HUES6 (cell line): Measurements from ENCODE around the gene ATXN1.

ENCODE experiments used
- H3K27ac ChIP-seq: 2 replicates; pipeline ENCODE4 v1.7.0; 2013; ENCODE audit warnings: low read depth, mild to moderate bottlenecking, low read length, inconsistent platforms
- H3K27me3 ChIP-seq: 2 replicates; pipeline ENCODE4 v1.6.1; 2013; ENCODE audit warnings: low read length; ENCODE audit not compliant: control insufficient read depth, insufficient read depth
- H3K36me3 ChIP-seq: 2 replicates; pipeline ENCODE4 v1.6.1; 2013; ENCODE audit warnings: low read length; ENCODE audit not compliant: control insufficient read depth, insufficient read depth
- H3K4me1 ChIP-seq: 2 replicates; pipeline ENCODE4 v1.6.1; 2013; ENCODE audit warnings: low read length; ENCODE audit not compliant: control insufficient read depth, insufficient read depth
- H3K4me3 ChIP-seq: 2 replicates; pipeline ENCODE4 v1.5.1; 2013; ENCODE audit warnings: low read depth, low read length
- H3K9ac ChIP-seq: one replicate; pipeline ENCODE4 v1.6.1; 2013; ENCODE audit warnings: mild to moderate bottlenecking, low read length
- H3K9me3 ChIP-seq: 2 replicates; pipeline ENCODE4 v1.6.1; 2013; ENCODE audit warnings: low read depth, low read length; ENCODE audit not compliant: control insufficient read depth, insufficient read depth

Gene ATXN1

DNA sequence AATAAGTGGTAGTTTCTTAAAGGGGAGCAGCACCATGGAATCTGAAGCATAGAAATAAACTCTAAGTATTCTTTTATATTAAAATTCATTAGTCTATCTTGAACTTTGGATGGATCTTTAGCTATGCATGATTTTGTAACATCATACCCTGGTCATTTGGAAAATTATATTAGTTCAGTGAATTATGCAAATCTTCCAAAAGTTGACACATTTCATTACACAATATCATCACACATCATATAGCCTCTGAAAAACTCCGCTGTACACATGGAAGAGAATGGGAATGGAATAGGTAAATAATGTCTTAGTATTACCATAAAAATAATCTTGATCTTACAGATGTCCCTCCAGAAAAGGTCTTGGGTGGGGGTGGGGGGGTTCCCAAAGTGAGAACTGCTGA, 96.1 kb downstream of the ATXN1 start:
- Histone ChIP-seq H3K9me3 (peaks cover 11% of the 10 kb centered on the region), H3K36me3 (no peaks in the 10 kb centered on the region), H3K9ac (no peak overlapping the region), H3K4me1 (0 out of 2 replicates have a peak, but pooled peaks cover 4% of the 10 kb centered on the region), H3K27ac (no peak overlapping the region), H3K27me3 (no peaks in the 10 kb centered on the region), H3K4me3 (no peak overlapping the region)

DNA sequence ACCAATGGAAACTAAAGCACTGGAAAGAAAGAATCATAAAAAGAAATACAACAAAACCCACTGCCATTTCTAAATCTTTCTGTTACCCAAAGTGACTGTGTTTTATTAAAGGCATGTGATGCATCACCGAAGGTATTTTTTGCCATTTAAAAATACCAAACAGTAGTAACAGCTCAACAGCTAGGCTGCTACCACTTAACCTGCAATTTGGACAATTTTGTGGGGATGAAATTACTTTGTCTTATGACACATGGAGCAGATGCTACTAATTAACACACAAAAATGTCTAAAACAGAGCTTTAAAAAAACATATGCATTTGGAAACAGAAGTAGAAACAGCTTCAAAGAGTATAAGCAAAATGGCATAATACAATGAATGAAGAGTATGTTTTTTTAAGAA, 97.4 kb downstream of the ATXN1 start:
- no peak overlapping the region for H3K9ac ChIP-seq
- no peak overlapping the region for H3K27ac ChIP-seq
- peaks cover 11% of the 10 kb centered on the region for H3K9me3 ChIP-seq
- H3K4me1 ChIP-seq, result no peaks in the 10 kb centered on the region; the same call in 1 of the 2 replicates
- H3K4me3 ChIP-seq, result no peak overlapping the region
- no peaks in the 10 kb centered on the region for H3K36me3 ChIP-seq
- no peaks in the 10 kb centered on the region for H3K27me3 ChIP-seq

DNA sequence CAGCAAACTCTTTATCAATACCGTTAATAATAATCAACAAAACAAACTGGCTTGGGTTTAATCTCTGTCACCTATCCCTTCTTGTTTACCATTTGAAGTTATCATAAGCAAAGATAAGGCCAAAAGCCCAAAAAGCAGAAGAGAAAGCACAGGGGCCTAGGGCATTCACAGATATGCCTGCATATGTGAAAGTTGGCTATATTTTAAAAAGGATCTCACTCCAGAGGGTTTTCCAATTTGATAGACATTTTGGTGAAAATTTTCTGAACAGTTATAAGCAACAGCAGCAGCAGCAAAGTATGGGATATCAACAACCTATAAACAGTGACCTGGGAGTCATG, 101.1 kb downstream of the ATXN1 start:
- Histone ChIP-seq H3K9me3 (peaks cover 11% of the 10 kb centered on the region), H3K36me3 (no peaks in the 10 kb centered on the region), H3K27ac (no peak overlapping the region), H3K27me3 (no peaks in the 10 kb centered on the region), H3K4me1 (peaks cover 12% of the 10 kb centered on the region), H3K4me3 (no peak overlapping the region), H3K9ac (no peak overlapping the region)

DNA sequence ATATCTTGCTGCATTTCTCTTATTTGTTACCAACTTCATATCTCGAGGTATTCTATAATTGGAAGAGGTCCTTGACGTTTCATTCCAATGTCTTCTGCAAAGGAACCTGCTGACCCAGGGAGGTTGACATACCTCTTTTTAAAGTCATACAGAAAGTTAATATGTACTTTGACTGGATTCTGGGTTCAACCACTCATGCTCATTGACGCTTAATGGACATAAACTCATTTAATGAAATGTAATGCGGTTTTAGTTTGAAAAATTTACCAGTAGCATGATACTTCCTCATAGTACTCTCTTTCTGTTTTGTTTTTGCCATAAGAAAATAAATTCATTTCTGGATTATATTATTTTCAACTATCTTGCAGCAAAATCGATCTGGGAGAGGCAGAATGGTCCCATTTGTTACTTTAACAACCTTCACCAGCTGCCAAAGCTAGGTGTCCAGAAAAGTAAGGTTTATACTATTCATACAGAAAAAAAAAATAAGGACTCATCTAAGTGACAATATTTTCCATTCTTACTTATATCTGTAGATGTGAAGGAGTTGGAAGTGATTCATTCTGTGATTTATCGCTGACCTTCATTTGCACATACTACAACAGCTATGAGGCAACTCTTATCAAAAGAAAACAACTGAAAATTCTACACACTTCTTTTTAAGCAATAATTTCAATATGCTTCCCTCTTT, 101.6 kb downstream of the ATXN1 start:
- peaks cover 12% of the 10 kb centered on the region for H3K4me1 ChIP-seq
- no peak overlapping the region for H3K27ac ChIP-seq
- no peaks in the 10 kb centered on the region for H3K36me3 ChIP-seq
- no peak overlapping the region for H3K4me3 ChIP-seq
- H3K27me3 ChIP-seq, result no peaks in the 10 kb centered on the region
- H3K9me3 ChIP-seq, result peaks cover 11% of the 10 kb centered on the region
- no peak overlapping the region for H3K9ac ChIP-seq

DNA sequence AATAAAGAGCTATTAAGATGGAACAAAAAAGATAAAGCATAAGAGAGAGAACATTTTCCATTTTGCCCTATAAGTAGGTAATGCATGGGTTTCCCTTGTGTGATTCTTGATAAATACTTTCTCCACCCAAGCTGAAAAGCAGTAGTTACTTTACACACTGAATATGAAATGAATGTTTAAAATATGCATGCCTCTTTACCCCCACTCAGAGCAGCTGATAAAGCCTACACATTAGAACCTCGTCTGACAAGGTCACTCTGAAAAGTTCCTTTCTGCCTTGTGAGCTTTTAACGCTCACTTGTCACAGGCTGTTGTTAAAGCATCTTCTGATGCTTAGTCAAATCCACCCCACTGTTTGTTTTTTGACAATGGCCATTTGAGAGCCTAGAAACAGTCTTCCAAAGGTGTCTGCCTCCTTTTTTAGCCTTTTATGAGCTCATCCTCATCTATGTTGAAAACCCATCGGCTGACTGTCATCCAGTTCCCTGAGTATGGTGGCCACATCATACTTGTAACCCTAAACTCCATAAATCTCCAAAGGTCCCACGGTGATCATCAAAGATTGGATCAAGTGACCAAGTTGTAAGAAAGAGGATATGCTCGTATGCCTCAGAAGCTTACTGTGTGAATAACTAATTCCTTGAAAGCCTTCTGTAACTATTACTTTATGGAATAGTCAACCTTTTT, 102.8 kb downstream of the ATXN1 start:
- no peak overlapping the region for H3K9ac ChIP-seq
- no peak overlapping the region for H3K4me3 ChIP-seq
- peaks cover 11% of the 10 kb centered on the region for H3K9me3 ChIP-seq
- H3K4me1 ChIP-seq, result peaks cover 14% of the 10 kb centered on the region
- H3K27ac ChIP-seq, result no peak overlapping the region
- H3K27me3 ChIP-seq, result no peaks in the 10 kb centered on the region
- no peaks in the 10 kb centered on the region for H3K36me3 ChIP-seq

DNA sequence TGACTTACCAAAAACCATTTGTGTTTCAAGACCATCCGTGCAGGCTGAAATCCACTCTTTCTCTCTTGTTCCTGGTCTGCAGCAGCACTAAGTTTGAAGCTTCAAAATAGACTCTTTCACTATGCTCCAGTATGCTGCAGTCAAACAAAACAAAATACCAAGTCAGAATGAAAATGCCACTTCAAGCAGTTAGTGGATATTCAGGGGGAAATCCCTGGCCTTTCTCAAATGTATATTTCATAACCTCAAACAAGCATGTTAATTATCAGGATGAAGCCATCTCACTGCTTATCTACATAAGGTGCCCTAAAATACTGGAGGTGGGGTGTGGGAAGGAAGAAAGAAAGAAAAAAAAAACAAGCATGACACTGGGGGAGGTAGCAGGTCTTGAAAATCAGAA, 103.5 kb downstream of the ATXN1 start:
- Histone ChIP-seq H3K4me3 (no peak overlapping the region), H3K36me3 (no peaks in the 10 kb centered on the region), H3K9me3 (peaks cover 11% of the 10 kb centered on the region), H3K27ac (no peak overlapping the region), H3K9ac (no peak overlapping the region), H3K27me3 (no peaks in the 10 kb centered on the region), H3K4me1 (peaks cover 18% of the 10 kb centered on the region)

DNA sequence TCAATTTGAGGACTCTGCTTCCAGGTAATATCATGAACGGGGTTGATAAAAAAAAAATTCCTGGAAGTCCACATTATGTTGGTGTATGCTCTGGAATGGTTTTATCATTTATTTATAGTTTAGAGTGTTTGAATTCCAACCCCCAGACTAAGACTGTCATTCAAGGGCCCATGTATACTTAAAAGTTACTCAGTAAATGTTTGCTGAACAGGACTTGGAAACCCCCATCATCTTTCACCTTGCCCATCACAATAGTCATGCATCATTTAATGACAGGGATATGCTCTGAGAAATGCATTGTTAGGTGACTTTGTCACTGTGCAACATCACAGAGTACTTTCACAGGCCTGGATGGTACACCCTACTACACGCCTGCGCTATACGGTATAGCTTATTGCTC, 104.8 kb downstream of the ATXN1 start:
- Histone ChIP-seq H3K4me3 (no peak overlapping the region), H3K27ac (no peak overlapping the region), H3K27me3 (no peaks in the 10 kb centered on the region), H3K9ac (no peak overlapping the region), H3K36me3 (no peaks in the 10 kb centered on the region), H3K4me1 (peaks cover 18% of the 10 kb centered on the region), H3K9me3 (peaks cover 2% of the 10 kb centered on the region)

DNA sequence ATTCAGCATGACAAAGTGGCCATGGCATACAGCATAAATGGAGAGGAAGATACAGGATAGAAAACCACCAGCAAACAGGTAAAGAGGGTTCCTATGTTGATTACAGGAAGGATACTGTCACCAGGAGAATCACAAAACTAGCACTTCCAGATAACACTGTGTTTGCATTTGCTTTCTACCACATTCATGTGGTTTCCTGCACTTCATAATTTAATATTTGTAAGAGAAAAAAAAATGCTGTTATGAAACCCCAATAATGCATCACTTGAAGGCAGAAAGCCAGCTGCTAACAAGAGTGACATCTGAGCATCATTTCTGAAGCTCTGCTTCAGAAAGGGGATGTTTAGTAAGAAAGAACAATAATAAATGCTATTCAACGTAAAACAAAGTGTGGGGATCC, 106.6 kb downstream of the ATXN1 start:
- Histone ChIP-seq H3K27ac (no peak overlapping the region), H3K9me3 (no peaks in the 10 kb centered on the region), H3K4me1 (peaks cover 18% of the 10 kb centered on the region)

DNA sequence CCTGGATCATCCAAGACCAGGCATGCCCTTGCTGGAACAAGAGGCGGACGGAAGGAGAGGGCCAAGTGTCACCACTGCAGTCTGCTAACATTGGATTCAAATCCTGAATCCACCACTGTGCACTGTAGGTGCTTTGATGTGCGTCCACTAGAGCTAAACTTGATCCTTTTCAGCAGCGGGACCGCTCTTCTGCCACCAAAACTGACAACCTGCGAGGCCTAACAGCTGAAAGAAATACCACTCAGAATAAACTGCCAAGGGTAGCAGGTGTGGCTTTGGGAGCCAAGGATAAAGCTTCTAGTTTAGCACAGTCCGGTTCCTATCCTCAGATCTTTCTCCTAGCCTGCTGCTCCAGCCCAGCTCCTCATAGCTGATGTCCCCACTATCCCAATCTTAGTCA, 108.0 kb downstream of the ATXN1 start:
- no peak overlapping the region for H3K9ac ChIP-seq
- no peak overlapping the region for H3K4me3 ChIP-seq
- H3K4me1 ChIP-seq, result peaks cover 12% of the 10 kb centered on the region
- no peaks in the 10 kb centered on the region for H3K9me3 ChIP-seq
- H3K36me3 ChIP-seq, result no peaks in the 10 kb centered on the region
- H3K27me3 ChIP-seq, result no peaks in the 10 kb centered on the region
- no peak overlapping the region for H3K27ac ChIP-seq

More for the DNA sequence above, 106.6 kb downstream of the ATXN1 start:
- no peak overlapping the region for H3K4me3 ChIP-seq
- H3K9ac ChIP-seq, result no peak overlapping the region
- H3K27me3 ChIP-seq, result no peaks in the 10 kb centered on the region
- H3K36me3 ChIP-seq, result no peaks in the 10 kb centered on the region

DNA sequence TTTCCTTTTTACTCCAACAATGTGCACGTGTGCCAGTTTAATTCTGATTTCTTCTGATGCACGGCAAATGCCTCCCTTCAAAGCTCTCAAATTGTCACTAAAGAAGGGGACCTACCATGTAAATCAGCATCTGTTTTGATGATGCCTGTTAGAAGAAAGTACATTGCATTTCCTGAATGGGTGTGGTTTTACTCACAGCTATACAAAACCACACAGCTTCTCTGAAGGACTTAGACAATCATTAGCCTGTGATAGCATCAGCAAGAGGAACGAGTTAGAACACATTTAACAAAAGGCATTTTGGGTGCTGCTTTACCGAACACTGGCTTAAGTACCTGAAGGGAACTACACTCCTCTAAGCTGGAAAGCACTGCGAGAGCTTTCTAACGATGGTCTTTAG, 109.4 kb downstream of the ATXN1 start:
- H3K9me3 ChIP-seq, result no peaks in the 10 kb centered on the region

DNA sequence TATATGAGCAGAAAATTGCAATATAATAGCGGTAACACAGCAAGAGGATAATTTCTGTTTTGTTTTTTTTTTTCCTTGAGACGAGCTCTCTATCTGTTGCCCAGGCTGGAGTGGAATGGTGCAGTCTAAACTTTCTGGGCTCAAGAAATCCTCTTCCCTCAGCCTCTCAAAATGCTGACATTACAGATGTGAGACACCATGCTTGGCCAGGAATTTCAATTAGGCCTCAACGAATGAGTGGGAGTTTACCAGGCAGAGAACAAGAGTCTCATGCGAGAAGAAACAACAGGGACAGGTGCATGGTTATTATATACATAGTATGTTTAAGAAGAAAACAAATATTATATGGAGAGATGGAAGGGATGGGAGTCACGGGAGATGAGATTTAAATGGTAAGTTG, 111.4 kb downstream of the ATXN1 start:
- Histone ChIP-seq H3K4me3 (no peak overlapping the region), H3K4me1 (peaks cover 7% of the 10 kb centered on the region; the same call in 1 of the 2 replicates)

More for the DNA sequence above, 109.4 kb downstream of the ATXN1 start:
- Histone ChIP-seq H3K27me3 (no peaks in the 10 kb centered on the region), H3K4me3 (no peak overlapping the region), H3K4me1 (peaks cover 7% of the 10 kb centered on the region; the same call in 1 of the 2 replicates), H3K9ac (no peak overlapping the region), H3K36me3 (no peaks in the 10 kb centered on the region), H3K27ac (no peak overlapping the region)

More for the DNA sequence above, 111.4 kb downstream of the ATXN1 start:
- Histone ChIP-seq H3K36me3 (no peaks in the 10 kb centered on the region), H3K27ac (no peak overlapping the region), H3K27me3 (no peaks in the 10 kb centered on the region), H3K9me3 (no peaks in the 10 kb centered on the region), H3K9ac (no peak overlapping the region)
